Pancreas (tissue), 10 donors: Measurements from ENCODE around the gene MASTL. TPM values are rescaled to one million over a fixed set of nuclear protein-coding genes. Genes with fewer than 3 reads are reported as not detected.
"Not testable (repeated sequence)": the region's sequence is repeated elsewhere in the genome, so short reads cannot be mapped to it uniquely, and the experiment has no call there.

Experiments used
- ATAC-seq, 4 donors: fragments of 200-7000 bp; cut with Tn5 transposase; one replicate each; pipeline versions ENCODE4 v1.8.0 to v1.9.1; 2020; ENCODE audit warnings: mild to moderate bottlenecking in 4 of 4, moderate library complexity in 4 of 4
- DNase-seq, 6 donors: peaks; one replicate each; pipeline ENCODE4 v3.0.0-alpha.2; 2020
- FAIRE-seq: peaks from 2 replicates; lab custom pipeline; 2012; peaks lifted over from hg19 to GRCh38; lab: Jason Lieb, UNC
- H3K27ac ChIP-seq, 4 donors: fragments of 200-600 bp; sonication (generic); 1 replicate in 3 of 4; 2 replicates in 1 of 4; pipeline versions ENCODE4 v1.5.0 to v1.8.0; 2020
- H3K27me3 ChIP-seq, 4 donors: fragments of 200-600 bp; one replicate each; pipeline ENCODE4 v1.8.0; 2021
- H3K36me3 ChIP-seq, 3 donors: fragments of 200-600 bp; sonication (generic) in 1 of 3; one replicate each; pipeline versions ENCODE4 v1.5.0 to v1.8.0; 2020 to 2021
- H3K4me1 ChIP-seq, 3 donors: fragments of 200-600 bp; one replicate each; pipeline ENCODE4 v1.8.0; 2021
- H3K4me3 ChIP-seq, 4 donors: fragments of 200-600 bp; sonication (generic) in 2 of 4; one replicate each; pipeline versions ENCODE4 v1.5.0 to v1.8.0; 2020 to 2021
- H3K9me3 ChIP-seq, 4 donors: fragments of 200-600 bp; one replicate each; pipeline ENCODE4 v1.8.0; 2021
- WGBS, 2 donors: extraction: QIAGEN DNeasy Blood & Tissue Kit; methylation state at CpG; one replicate each; pipeline ENCODE4 v1.1.7; 2013; 5-methylcytosine and 5-hydroxymethylcytosine counted together
- intact Hi-C, 3 donors: fragments of 100-400 bp; cut with DNase I; formaldehyde crosslinking; loops; one replicate each; pipeline versions ENCODE4 v1.11.1 to v1.14.2; 2022
- polyA plus RNA-seq, 2 donors: library from polyadenylated mRNA; stranded (reverse); fragments of 200-250 nt; gene quantifications; one replicate each; pipeline ENCODE4 v1.2.3, GENCODE V29; 2013
- total RNA-seq, 6 donors: library from RNA; stranded (reverse); fragmentation: NEBNext Ultra II Directional in 4 of 6; extraction: Animal tissue kit (Norgen Biotek cat#: 25700) in 4 of 6; gene quantifications; one replicate each; pipeline versions ENCODE4 v1.2.1 to v1.2.4, GENCODE V29; 2021 to 2023
- TF ChIP-seq, protein P1 (sequence below), 4 donors: fragments of 200-600 bp; sonication (generic) in 3 of 4; IDR thresholded peaks; one replicate each; pipeline versions ENCODE4 v1.5.0 to v1.8.0; 2021; ENCODE audit warnings: antibody characterized with exemption in 4 of 4
- donor health status: healthy with polysubstance abuse.
- donor health status: DM: no; HTN: no; CAD: no; lungs with moderate emphysema.
- donor health status: DM: no; HTN: no; CAD: no.
- donor health status: control.
- donor health status: control.
- donor health status: Bipolar disorder and iron deficiency.
- donor health status: DM: yes; HTN: yes; CAD: no.
- donor health status: DM: no; HTN: no; CAD: no.
- donor health status: DM: no; HTN: no; CAD: no.
- donor health status: DM: yes; HTN: yes; CAD: no.

The MASTL gene
- total and polyA plus RNA-seq, 8 donors: 1.3 to 3.7 (median 2.1) TPM

DNA sequence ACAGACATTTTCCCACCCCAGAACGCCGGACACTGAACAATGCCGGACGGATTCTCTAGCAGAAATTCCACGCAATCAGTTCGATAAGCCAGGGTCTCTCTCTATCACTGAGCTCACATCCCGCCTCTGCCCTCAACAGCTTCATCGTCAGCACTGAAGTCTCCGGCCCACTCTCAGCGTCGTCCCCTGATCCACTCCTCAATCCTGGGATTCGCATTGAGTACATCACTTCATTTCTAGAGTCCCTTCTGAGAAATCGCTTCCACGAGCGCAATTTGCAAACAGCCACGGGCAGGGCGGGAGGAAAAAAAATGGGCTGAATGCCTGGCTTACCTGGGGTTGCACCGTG, 1.3 kb upstream of the MASTL start:
- FAIRE-seq (no peak), ATAC-seq (peak; percentile 3 to 6 (median 5))
- H3K27me3 ChIP-seq: no peaks in the 10 kb centered on the region

GRCh38 chr10:27156566-27156965, 1.4 kb downstream of the MASTL start:
- intact Hi-C loops, H3K36me3 ChIP-seq, ATAC-seq, H3K27me3 ChIP-seq, H3K9me3 ChIP-seq, FAIRE-seq, DNase-seq: not testable (repeated sequence)
- H3K4me1 ChIP-seq: peaks cover 0 to 20% (median 13%) of the 10 kb centered on the region in 3 donors
- WGBS, 2 donors: 88 to 89% methylated on average over 17 of the region's 17 CpGs
- H3K27ac ChIP-seq: peak overlapping the region in 2 of 4 donors; percentile 99
- peak overlapping the region in 1 of 4 donors; percentile 83 for H3K4me3 ChIP-seq

More for the DNA sequence above, 1.3 kb upstream of the MASTL start:
- intact Hi-C loops: no loop called here
- TF ChIP-seq, protein P1, sequence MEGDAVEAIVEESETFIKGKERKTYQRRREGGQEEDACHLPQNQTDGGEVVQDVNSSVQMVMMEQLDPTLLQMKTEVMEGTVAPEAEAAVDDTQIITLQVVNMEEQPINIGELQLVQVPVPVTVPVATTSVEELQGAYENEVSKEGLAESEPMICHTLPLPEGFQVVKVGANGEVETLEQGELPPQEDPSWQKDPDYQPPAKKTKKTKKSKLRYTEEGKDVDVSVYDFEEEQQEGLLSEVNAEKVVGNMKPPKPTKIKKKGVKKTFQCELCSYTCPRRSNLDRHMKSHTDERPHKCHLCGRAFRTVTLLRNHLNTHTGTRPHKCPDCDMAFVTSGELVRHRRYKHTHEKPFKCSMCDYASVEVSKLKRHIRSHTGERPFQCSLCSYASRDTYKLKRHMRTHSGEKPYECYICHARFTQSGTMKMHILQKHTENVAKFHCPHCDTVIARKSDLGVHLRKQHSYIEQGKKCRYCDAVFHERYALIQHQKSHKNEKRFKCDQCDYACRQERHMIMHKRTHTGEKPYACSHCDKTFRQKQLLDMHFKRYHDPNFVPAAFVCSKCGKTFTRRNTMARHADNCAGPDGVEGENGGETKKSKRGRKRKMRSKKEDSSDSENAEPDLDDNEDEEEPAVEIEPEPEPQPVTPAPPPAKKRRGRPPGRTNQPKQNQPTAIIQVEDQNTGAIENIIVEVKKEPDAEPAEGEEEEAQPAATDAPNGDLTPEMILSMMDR (IDR thresholded peaks at IDR 0.05): no peak
- Histone ChIP-seq H3K4me3 (peak overlapping the region; percentile 52 to 86 (median 83)), H3K27ac (peak overlapping the region; percentile 96 to 99 (median 98)), H3K36me3 (no peaks in the 10 kb centered on the region), H3K4me1 (peaks cover 0 to 20% (median 13%) of the 10 kb centered on the region in 3 donors), H3K9me3 (no peaks in the 10 kb centered on the region)
- DNase-seq: no peak
- WGBS, 2 donors: 0 to 1% methylated on average over 18 of the region's 18 CpGs

DNA sequence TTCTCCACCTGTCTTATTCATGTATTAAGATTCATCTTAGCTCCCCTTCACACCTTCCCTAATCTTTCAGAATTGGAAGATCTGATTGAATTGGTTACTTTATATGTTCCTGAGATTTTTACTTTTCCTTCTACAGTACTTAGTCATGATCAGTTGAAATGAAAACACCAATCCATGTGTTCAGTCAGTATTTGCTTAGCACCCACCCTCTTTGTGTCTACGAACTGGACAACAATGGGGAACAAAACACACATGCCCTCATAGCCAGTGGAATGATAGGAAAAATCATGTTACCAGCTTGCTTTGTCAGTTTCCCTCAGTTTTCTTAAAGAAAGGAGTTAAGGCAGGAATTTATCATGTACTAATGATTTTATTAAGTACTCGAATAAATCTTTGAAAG, 2.0 kb downstream of the MASTL start:
- Histone ChIP-seq H3K27ac (no peak overlapping the region), H3K4me1 (peaks cover 0 to 19% (median 8%) of the 10 kb centered on the region in 3 donors), H3K9me3 (no peaks in the 10 kb centered on the region), H3K36me3 (peaks cover 0 to 9% (median 3%) of the 10 kb centered on the region in 3 donors), H3K4me3 (no peak overlapping the region), H3K27me3 (no peaks in the 10 kb centered on the region)
- 78 to 84% methylated on average over 2 of the region's 2 CpGs for WGBS, 2 donors
- DNase-seq (no peak), FAIRE-seq (no peak), ATAC-seq (no peak)
- intact Hi-C loops: no loop called here
- TF ChIP-seq, protein P1 (IDR thresholded peaks at IDR 0.05): no peak

- FAIRE-seq (no peak), DNase-seq (no peak), ATAC-seq (no peak)
- Histone ChIP-seq H3K27me3 (no peaks in the 10 kb centered on the region), H3K27ac (no peak overlapping the region), H3K36me3 (peaks cover 0 to 9% (median 3%) of the 10 kb centered on the region in 3 donors), H3K4me3 (no peak overlapping the region), H3K4me1 (peaks cover 0 to 7% (median 0%) of the 10 kb centered on the region in 3 donors), H3K9me3 (no peaks in the 10 kb centered on the region)
- TF ChIP-seq, protein P1 (IDR thresholded peaks at IDR 0.05): no peak
- intact Hi-C loops: no loop called here
These were observed 3.3 kb downstream of the MASTL start for GRCh38 chr10:27158421-27158820.

DNA sequence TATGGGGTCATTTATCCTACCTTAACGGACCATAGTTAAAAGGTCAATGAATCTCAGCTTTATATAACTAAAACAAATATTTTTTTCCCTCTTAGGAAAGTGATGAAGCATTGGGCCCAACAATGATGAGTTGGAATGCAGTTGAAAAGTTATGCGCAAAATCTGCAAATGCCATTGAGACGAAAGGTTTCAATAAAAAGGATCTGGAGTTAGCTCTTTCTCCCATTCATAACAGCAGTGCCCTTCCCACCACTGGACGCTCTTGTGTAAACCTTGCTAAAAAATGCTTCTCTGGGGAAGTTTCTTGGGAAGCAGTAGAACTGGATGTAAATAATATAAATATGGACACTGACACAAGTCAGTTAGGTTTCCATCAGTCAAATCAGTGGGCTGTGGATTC, 14.7 kb downstream of the MASTL start:
- WGBS, 2 donors: 83 to 92% methylated on average over 4 of the region's 4 CpGs
- DNase-seq (no peak), ATAC-seq (no peak), FAIRE-seq (no peak)
- intact Hi-C loops: no loop called here
- Histone ChIP-seq H3K27ac (no peak overlapping the region), H3K4me1 (no peaks in the 10 kb centered on the region), H3K4me3 (no peak overlapping the region), H3K27me3 (no peaks in the 10 kb centered on the region), H3K36me3 (peaks cover 0 to 21% (median 20%) of the 10 kb centered on the region in 3 donors), H3K9me3 (no peaks in the 10 kb centered on the region)
- TF ChIP-seq, protein P1 (IDR thresholded peaks at IDR 0.05): no peak
